Neural progenitor cell (in vitro differentiated cells): Measurements from ENCODE around the gene CDKN2C.

Source experiments
- CTCF ChIP-seq: fragments of 200-600 bp; sonication (generic); IDR thresholded peaks from 2 replicates; pipeline ENCODE4 v1.5.1; 2017; ENCODE audit warnings: antibody characterized with exemption, mild to moderate bottlenecking
- EZH2phosphoT487 ChIP-seq: fragments of 200-600 bp; sonication (generic); IDR thresholded peaks from 2 replicates; pipeline ENCODE4 v1.6.1; 2017; ENCODE audit warnings: antibody characterized with exemption

GRCh38 chr1:50929376-50929958 lies 40.6 kb upstream of the CDKN2C start:
- TF ChIP-seq CTCF, result peak; percentile 68
- TF ChIP-seq EZH2phosphoT487, result no peak
